ENCODE measurements around the gene A2M. TPM values are rescaled to one million over a fixed set of nuclear protein-coding genes. Genes with fewer than 3 reads are reported as not detected.

Gene A2M
- polyA plus RNA-seq, 1 experiment, result 171 TPM

- TF ChIP-seq CTCF (IDR thresholded peaks at IDR 0.05; ENCODE audit: insufficient read depth, low read depth, low read length), result no peak
- CTCF ChIA-PET, result no interaction called here
- no peak for DNase-seq (ENCODE audit: low read depth)
- POLR2A ChIA-PET, result no interaction called here
- no peaks in the 10 kb centered on the region for H3K27me3 ChIP-seq (ENCODE audit: control insufficient read depth, insufficient read depth, low read length)
- H3K36me3 ChIP-seq (ENCODE audit: control insufficient read depth, insufficient read depth, low read length), result no peaks in the 10 kb centered on the region
- no peak overlapping the region for H3K4me3 ChIP-seq (ENCODE audit: low read depth, low read length)
Observed at GRCh38 chr12:9070351-9070750, 45.4 kb downstream of the A2M start.

- no peak overlapping the region for H3K4me3 ChIP-seq (ENCODE audit: low read depth, low read length)
- no peaks in the 10 kb centered on the region for H3K36me3 ChIP-seq (ENCODE audit: control insufficient read depth, insufficient read depth, low read length)
- DNase-seq (ENCODE audit: low read depth), result no peak
- TF ChIP-seq CTCF (IDR thresholded peaks at IDR 0.05; ENCODE audit: insufficient read depth, low read depth, low read length), result no peak
- ChIA-PET CTCF (no interaction called here), POLR2A (no interaction called here)
- H3K27me3 ChIP-seq (ENCODE audit: control insufficient read depth, insufficient read depth, low read length), result no peaks in the 10 kb centered on the region
Observed at GRCh38 chr12:9068600-9068999, 47.1 kb downstream of the A2M start.

GRCh38 chr12:9068086-9068485, 47.6 kb downstream of the A2M start:
- ChIA-PET CTCF (no interaction called here), POLR2A (no interaction called here)
- Histone ChIP-seq H3K4me3 (ENCODE audit: low read depth, low read length) (no peak overlapping the region), H3K36me3 (ENCODE audit: control insufficient read depth, insufficient read depth, low read length) (no peaks in the 10 kb centered on the region), H3K27me3 (ENCODE audit: control insufficient read depth, insufficient read depth, low read length) (no peaks in the 10 kb centered on the region)
- no peak for TF ChIP-seq CTCF (IDR thresholded peaks at IDR 0.05; ENCODE audit: insufficient read depth, low read depth, low read length)
- DNase-seq (ENCODE audit: low read depth), result no peak

GRCh38 chr12:9066755-9067423, 48.8 kb downstream of the A2M start:
- H3K36me3 ChIP-seq (ENCODE audit: control insufficient read depth, insufficient read depth, low read length), result no peaks in the 10 kb centered on the region
- ChIA-PET POLR2A (no interaction called here), CTCF (no interaction called here)
- H3K4me3 ChIP-seq (ENCODE audit: low read depth, low read length), result no peak overlapping the region
- no peak for TF ChIP-seq CTCF (IDR thresholded peaks at IDR 0.05; ENCODE audit: insufficient read depth, low read depth, low read length)
- no peaks in the 10 kb centered on the region for H3K27me3 ChIP-seq (ENCODE audit: control insufficient read depth, insufficient read depth, low read length)
- no peak for DNase-seq (ENCODE audit: low read depth)

GRCh38 chr12:9066183-9066623, 49.5 kb downstream of the A2M start:
- TF ChIP-seq CTCF (IDR thresholded peaks at IDR 0.05; ENCODE audit: insufficient read depth, low read depth, low read length), result no peak
- ChIA-PET CTCF (interaction anchor here (1.8 kb wide), 1 partner anchor 16 kb away, joined by 6 read pairs; no protein-coding TSS in a partner anchor), POLR2A (no interaction called here)
- DNase-seq (ENCODE audit: low read depth), result no peak
- H3K4me3 ChIP-seq (ENCODE audit: low read depth, low read length), result no peak overlapping the region
- no peaks in the 10 kb centered on the region for H3K36me3 ChIP-seq (ENCODE audit: control insufficient read depth, insufficient read depth, low read length)
- H3K27me3 ChIP-seq (ENCODE audit: control insufficient read depth, insufficient read depth, low read length), result no peaks in the 10 kb centered on the region
